Skeletal muscle satellite cell (primary cell): Measurements from ENCODE around the gene MRPL18.
"Not testable (repeated sequence)": the region's sequence is repeated elsewhere in the genome, so short reads cannot be mapped to it uniquely, and the experiment has no call there.

ENCODE experiments used
- H3K27me3 ChIP-seq: 2 replicates; pipeline ENCODE4 v1.7.0; 2013; ENCODE audit warnings: low read length; ENCODE audit not compliant: control insufficient read depth, insufficient read depth
- H3K36me3 ChIP-seq: 2 replicates; pipeline ENCODE4 v1.7.0; 2013; ENCODE audit warnings: mild to moderate bottlenecking, control low read depth, low read length; ENCODE audit not compliant: insufficient read depth
- H3K4me1 ChIP-seq: 2 replicates; pipeline ENCODE4 v1.7.0; 2013; ENCODE audit warnings: low read length; ENCODE audit not compliant: control insufficient read depth, insufficient read depth
- H3K4me2 ChIP-seq: 2 replicates; pipeline ENCODE4 v1.7.0; 2013; ENCODE audit warnings: mild to moderate bottlenecking, low read length
- H3K4me3 ChIP-seq: 2 replicates; pipeline ENCODE4 v1.7.0; 2013; ENCODE audit warnings: low read length
- H3K9ac ChIP-seq: 2 replicates; pipeline ENCODE4 v1.7.0; 2013; ENCODE audit warnings: mild to moderate bottlenecking, low read depth, low read length, moderate library complexity
- H3K9me3 ChIP-seq: replicated peaks from 2 replicates; pipeline ENCODE4 v1.7.0; 2013; ENCODE audit warnings: mild to moderate bottlenecking, control low read depth, low read length

MRPL18 gene

GRCh38 chr6:159778131-159778530 lies 12.1 kb upstream of the MRPL18 start:
- H3K4me1 ChIP-seq, result no peaks in the 10 kb centered on the region
- no peak overlapping the region for H3K4me2 ChIP-seq
- H3K27me3 ChIP-seq, result no peaks in the 10 kb centered on the region
- H3K4me3 ChIP-seq, result no peak overlapping the region
- no peak overlapping the region for H3K9ac ChIP-seq
- no peaks in the 10 kb centered on the region for H3K9me3 ChIP-seq
- peaks cover 83% of the 10 kb centered on the region for H3K36me3 ChIP-seq

- Histone ChIP-seq H3K4me1 (no peaks in the 10 kb centered on the region), H3K27me3 (no peaks in the 10 kb centered on the region), H3K4me3 (no peak overlapping the region), H3K4me2 (no peak overlapping the region), H3K36me3 (peaks cover 85% of the 10 kb centered on the region), H3K9ac (no peak overlapping the region), H3K9me3 (no peaks in the 10 kb centered on the region)
These were observed 11.6 kb upstream of the MRPL18 start for GRCh38 chr6:159778542-159779103.

GRCh38 chr6:159788276-159788675 lies 2.0 kb upstream of the MRPL18 start:
- H3K4me2 ChIP-seq, result peak overlapping the region; percentile 92
- H3K36me3 ChIP-seq, result peaks cover 39% of the 10 kb centered on the region
- H3K9me3 ChIP-seq, result no peaks in the 10 kb centered on the region
- H3K9ac ChIP-seq, result peak overlapping the region; percentile 96
- no peaks in the 10 kb centered on the region for H3K27me3 ChIP-seq
- peaks cover 34% of the 10 kb centered on the region for H3K4me1 ChIP-seq
- H3K4me3 ChIP-seq, result peak overlapping the region; percentile 93

GRCh38 chr6:159788753-159789376 lies 1.4 kb upstream of the MRPL18 start:
- H3K9ac ChIP-seq, result peak overlapping the region; percentile 96
- peak overlapping the region; percentile 93 for H3K4me3 ChIP-seq
- H3K4me1 ChIP-seq, result peaks cover 34% of the 10 kb centered on the region
- no peaks in the 10 kb centered on the region for H3K27me3 ChIP-seq
- H3K4me2 ChIP-seq, result peak overlapping the region; percentile 92
- H3K9me3 ChIP-seq, result no peaks in the 10 kb centered on the region
- peaks cover 34% of the 10 kb centered on the region for H3K36me3 ChIP-seq

GRCh38 chr6:159789377-159790148 lies 704 bp upstream of the MRPL18 start, which contains the start of gene TCP1:
Gene TCP1, minus strand, starts transcription at chr6:159789602. Its CDS starts 134 bp downstream, at chr6:159789468.
- no peaks in the 10 kb centered on the region for H3K9me3 ChIP-seq
- H3K27me3 ChIP-seq, result no peaks in the 10 kb centered on the region
- peak within 1 kb of the TSS; percentile 92 for H3K4me2 ChIP-seq
- peaks cover 34% of the 10 kb centered on the region for H3K4me1 ChIP-seq
- H3K4me3 ChIP-seq, result peak within 1 kb of the TSS; percentile 93
- H3K9ac ChIP-seq, result peak within 1 kb of the TSS; percentile 96
- H3K36me3 ChIP-seq, result peaks cover 36% of the 10 kb centered on the region

DNA sequence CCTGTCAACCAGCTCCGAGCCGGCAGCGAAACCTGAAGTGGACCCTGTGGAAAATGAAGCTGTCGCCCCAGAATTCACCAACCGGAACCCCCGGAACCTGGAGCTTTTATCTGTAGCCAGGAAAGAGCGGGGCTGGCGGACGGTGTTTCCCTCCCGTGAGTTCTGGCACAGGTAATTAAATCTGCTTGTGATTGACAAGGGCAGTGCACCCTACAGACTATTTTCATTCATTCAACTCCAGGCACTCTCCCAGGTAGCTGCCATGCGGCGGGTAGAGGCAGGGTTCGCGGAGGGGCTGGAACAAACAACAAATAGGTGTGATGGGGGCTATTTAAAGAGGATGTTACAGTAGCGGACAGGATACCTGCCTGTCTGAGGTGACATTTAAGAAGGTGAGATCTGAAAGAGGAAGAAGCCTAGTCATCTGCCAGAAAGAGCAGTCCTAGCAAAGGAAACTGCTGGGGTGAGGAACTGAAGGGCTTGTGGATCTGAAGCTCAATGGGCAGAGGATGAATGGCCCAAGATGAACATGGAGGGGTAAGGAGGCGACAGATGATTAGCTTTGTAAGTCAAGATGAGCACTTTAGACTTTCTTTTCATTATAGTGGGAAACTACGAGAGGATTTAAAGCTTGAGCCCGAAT lies 810 bp downstream of the MRPL18 start:
- Histone ChIP-seq H3K4me1 (peaks cover 33% of the 10 kb centered on the region), H3K9ac (peak overlapping the region; percentile 88), H3K36me3 (peaks cover 22% of the 10 kb centered on the region), H3K27me3 (no peaks in the 10 kb centered on the region), H3K4me2 (peak overlapping the region; percentile 91), H3K9me3 (no peaks in the 10 kb centered on the region), H3K4me3 (peak overlapping the region; percentile 81)

DNA sequence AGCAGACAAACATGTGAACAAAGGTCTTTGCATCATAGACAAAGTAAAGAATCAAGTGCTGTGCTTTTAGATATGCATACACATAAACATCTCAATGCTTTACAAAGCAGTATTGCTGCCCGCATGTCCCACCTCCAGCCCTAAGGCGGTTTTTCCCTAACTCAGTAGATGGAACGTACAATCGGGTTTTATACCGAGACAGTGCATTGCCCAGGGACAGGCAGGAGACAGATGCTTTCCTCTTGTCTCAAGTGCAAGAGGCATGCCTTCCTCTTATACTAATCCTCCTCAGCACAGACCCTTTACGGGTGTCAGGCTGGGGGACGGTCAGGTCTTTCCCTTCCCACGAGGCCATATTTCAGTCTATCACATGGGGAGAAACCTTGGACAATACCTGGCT lies 4.7 kb downstream of the MRPL18 start:
- not testable (repeated sequence) for H3K4me3 ChIP-seq, H3K27me3 ChIP-seq, H3K9me3 ChIP-seq, H3K9ac ChIP-seq, H3K4me2 ChIP-seq
- H3K4me1 ChIP-seq, result peaks cover 20% of the 10 kb centered on the region
- H3K36me3 ChIP-seq, result peaks cover 38% of the 10 kb centered on the region

GRCh38 chr6:159797554-159797953 lies 7.3 kb downstream of the MRPL18 start:
- H3K4me1 ChIP-seq, result peaks cover 5% of the 10 kb centered on the region
- H3K27me3 ChIP-seq, result no peaks in the 10 kb centered on the region
- H3K4me3 ChIP-seq, result no peak overlapping the region
- H3K4me2 ChIP-seq, result no peak overlapping the region
- no peaks in the 10 kb centered on the region for H3K9me3 ChIP-seq
- H3K9ac ChIP-seq, result no peak overlapping the region
- peaks cover 38% of the 10 kb centered on the region for H3K36me3 ChIP-seq

GRCh38 chr6:159800141-159800865 lies 10.0 kb downstream of the MRPL18 start, which contains the start of gene PNLDC1:
Gene PNLDC1, plus strand, starts transcription at chr6:159800276. Its CDS starts 32 bp downstream, at chr6:159800308.
- Histone ChIP-seq H3K4me3 (no peak within 1 kb of the TSS), H3K36me3 (peaks cover 31% of the 10 kb centered on the region), H3K9me3 (no peaks in the 10 kb centered on the region), H3K27me3 (no peaks in the 10 kb centered on the region), H3K9ac (no peak within 1 kb of the TSS), H3K4me1 (peaks cover 3% of the 10 kb centered on the region), H3K4me2 (no peak within 1 kb of the TSS)

- Histone ChIP-seq H3K36me3 (peaks cover 21% of the 10 kb centered on the region), H3K4me1 (no peaks in the 10 kb centered on the region), H3K9ac (no peak overlapping the region), H3K4me2 (no peak overlapping the region), H3K27me3 (no peaks in the 10 kb centered on the region), H3K4me3 (no peak overlapping the region), H3K9me3 (no peaks in the 10 kb centered on the region)
These were observed 11.7 kb downstream of the MRPL18 start for GRCh38 chr6:159801935-159802334.

DNA sequence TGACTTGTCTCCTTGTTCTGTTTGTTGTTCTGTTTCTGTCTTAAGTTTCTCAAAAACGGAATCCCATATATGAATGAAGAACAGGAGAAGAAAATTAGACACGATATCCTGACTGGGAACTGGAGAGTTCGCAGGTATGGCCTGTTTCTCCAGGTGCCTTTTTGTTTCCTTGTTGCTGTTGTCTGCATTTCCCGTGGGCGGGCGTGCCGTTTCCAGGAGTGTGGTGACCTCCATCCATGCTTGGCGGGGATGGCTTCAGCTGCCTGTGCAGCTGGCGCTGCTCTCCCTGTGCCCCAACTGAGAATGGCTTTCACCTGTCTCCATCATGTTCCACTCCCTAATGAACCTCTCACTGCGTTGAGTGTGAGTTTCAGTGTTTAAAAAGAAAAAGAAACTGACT lies 14.2 kb downstream of the MRPL18 start:
- H3K4me2 ChIP-seq, result no peak overlapping the region
- H3K9ac ChIP-seq, result no peak overlapping the region
- H3K9me3 ChIP-seq, result no peaks in the 10 kb centered on the region
- H3K4me1 ChIP-seq, result no peaks in the 10 kb centered on the region
- no peaks in the 10 kb centered on the region for H3K27me3 ChIP-seq
- no peak overlapping the region for H3K4me3 ChIP-seq
- H3K36me3 ChIP-seq, result no peaks in the 10 kb centered on the region
